HG03354 (cell line): ENCODE data around the gene RPS6KB1.
"Not testable (repeated sequence)": the region's sequence is repeated elsewhere in the genome, so short reads cannot be mapped to it uniquely, and the experiment has no call there.

Experiments used
- ATAC-seq: cut with Tn5 transposase; IDR thresholded peaks from one replicate; pipeline ENCODE4 v1.9.1; 2021; ENCODE audit warnings: mild to moderate bottlenecking; ENCODE audit not compliant: unreplicated experiment, poor library complexity, severe bottlenecking

The RPS6KB1 gene

DNA sequence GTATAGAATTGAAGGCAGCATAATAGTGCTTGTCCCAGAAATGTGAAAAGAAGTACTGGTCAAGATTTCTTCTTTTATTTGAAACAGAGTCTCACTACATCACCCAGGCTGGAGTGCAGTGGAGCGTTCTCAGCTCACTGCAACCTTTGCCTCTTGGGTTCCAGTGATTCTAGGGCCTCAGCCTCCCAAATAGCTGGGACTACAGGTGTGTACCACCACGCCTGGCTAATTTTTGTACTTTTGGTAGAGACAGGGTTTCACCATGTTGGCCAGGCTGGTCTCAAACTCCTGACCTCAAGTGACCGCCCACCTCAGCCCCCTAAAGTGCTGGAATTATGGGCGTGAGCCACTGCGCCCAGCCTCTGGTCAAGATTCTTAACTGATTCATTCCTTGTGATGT lies 27.7 kb downstream of the RPS6KB1 start:
- not testable (repeated sequence) for ATAC-seq

DNA sequence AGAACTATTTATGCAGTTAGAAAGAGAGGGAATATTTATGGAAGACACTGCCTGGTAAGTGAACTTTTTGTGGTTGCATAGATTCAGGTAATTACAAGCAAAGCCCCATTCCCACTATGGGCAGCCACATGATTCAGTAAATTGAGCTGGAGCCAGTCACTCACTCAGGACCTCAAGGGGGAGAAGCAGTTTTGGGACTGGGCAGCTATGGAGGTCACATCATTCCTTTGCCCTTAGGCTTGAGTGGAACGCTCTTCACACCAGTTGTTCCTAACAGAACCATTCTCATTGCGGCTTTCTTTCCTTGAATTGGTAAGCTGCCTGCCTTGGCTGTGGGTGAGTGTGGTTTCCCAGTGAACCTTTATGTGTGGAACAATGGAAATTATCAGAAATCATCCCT lies 37.2 kb downstream of the RPS6KB1 start:
- not testable (repeated sequence) for ATAC-seq

DNA sequence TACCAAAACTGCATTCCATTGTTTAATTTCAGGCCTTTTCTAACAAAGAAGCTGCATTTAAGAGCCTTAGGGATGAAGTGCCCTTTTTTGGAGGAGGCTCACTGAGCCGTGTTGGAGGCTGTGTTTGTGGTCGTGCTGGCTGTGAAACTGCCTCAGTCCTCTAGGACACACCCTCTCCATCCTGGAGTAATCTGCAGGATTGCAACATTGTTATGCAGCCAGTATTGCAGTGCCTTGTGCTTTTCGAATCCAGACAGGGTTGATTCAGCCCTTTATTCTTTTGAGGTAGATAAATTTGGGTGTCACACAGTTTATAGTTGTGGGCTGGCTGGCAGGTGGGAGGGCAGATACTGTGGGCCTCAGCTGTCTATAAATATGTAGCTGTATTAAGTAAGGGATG lies 37.8 kb downstream of the RPS6KB1 start:
- not testable (repeated sequence) for ATAC-seq

DNA sequence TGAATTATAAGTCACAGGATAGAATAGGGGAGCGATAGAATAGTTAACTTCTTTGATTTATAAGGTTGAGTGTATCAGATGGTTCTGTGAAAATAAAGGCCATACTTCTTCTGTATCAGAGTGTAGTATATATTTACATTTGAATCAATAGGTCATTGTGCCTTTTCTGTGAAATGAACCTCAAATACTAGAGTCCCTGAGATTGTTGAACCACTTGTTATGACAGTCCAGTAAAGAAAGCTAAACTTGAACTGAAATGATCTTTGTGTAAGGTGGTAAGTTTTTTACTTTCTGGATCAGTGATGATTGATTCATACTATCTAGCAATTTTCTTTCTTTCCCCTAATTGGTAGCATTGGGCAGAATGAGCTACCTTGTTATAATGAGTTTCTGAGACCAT lies 40.4 kb downstream of the RPS6KB1 start:
- not testable (repeated sequence) for ATAC-seq

DNA sequence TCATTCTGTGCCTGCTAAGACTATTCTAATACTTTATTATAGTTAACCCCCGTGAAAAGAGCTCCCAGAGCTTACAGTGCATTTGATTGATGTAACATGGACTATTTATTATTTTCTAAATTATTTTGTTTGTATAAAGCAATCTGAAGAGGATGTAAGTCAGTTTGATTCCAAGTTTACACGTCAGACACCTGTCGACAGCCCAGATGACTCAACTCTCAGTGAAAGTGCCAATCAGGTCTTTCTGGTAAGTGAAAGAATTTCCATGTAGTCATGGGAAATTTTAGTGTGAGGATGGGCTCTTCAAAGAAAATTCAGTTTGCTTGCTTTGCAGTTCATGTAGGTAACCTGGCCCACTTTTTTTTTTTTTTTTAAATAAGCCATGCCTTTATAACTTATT lies 47.8 kb downstream of the RPS6KB1 start:
- ATAC-seq, result not testable (repeated sequence)

DNA sequence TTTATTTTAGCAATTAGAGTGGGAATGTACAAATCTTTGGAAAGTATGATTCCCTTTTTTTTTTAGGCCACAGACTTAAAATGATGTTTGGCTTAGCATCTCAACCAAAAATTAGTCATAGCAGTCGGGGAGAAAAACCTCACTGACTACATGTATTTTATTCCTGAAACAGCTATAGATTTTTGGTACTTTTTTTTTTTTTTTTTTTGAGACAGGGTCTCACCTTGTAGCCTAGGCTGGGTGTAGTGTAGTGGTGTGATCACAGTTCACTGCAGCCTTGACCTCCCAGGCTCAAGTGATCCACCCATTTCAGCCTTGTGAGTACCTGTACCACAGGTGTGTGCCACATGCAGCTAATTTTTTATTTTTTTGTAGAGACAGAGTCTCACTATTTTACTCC lies 48.2 kb downstream of the RPS6KB1 start:
- ATAC-seq, result no peak

DNA sequence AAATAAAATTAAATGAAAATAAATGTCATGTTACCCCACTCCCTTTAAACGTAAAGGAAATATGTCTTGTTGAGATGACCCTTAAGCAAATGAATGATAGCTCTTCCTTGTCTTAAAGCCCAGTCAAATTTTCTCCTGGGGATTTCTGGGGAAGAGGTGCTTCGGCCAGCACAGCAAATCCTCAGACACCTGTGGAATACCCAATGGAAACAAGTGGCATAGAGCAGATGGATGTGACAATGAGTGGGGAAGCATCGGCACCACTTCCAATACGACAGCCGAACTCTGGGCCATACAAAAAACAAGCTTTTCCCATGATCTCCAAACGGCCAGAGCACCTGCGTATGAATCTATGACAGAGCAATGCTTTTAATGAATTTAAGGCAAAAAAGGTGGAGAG lies 53.5 kb downstream of the RPS6KB1 start:
- not testable (repeated sequence) for ATAC-seq

DNA sequence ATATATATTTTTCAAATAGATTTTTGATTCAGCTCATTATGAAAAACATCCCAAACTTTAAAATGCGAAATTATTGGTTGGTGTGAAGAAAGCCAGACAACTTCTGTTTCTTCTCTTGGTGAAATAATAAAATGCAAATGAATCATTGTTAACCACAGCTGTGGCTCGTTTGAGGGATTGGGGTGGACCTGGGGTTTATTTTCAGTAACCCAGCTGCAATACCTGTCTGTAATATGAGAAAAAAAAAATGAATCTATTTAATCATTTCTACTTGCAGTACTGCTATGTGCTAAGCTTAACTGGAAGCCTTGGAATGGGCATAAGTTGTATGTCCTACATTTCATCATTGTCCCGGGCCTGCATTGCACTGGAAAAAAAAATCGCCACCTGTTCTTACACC lies 54.4 kb downstream of the RPS6KB1 start:
- ATAC-seq, result not testable (repeated sequence)

DNA sequence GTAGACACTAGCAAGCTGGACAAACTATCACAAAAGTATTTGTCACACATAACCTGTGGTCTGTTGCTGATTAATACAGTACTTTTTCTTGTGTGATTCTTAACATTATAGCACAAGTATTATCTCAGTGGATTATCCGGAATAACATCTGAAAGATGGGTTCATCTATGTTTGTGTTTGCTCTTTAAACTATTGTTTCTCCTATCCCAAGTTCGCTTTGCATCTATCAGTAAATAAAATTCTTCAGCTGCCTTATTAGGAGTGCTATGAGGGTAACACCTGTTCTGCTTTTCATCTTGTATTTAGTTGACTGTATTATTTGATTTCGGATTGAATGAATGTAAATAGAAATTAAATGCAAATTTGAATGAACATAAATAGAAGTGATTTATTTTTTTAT lies 57.1 kb downstream of the RPS6KB1 start:
- ATAC-seq, result no peak

DNA sequence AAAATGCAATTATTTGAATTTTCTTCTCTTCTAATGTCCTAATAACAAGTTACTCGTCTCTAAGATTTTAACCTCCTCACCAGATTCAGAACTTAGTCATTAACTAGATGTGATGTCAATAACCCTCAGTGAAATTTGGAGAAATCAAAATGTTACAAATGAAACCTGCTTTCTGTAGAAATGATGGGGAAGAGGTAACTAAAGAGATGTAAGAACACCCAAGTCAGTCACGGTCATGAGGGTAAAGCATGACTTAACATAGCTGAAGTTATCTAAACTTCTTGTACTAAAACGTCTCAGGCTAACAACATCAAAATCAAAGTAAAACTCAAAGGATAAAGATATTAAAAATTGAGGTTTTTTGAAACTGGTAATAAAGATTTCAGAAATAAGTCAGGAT lies 61.9 kb downstream of the RPS6KB1 start:
- no peak for ATAC-seq

DNA sequence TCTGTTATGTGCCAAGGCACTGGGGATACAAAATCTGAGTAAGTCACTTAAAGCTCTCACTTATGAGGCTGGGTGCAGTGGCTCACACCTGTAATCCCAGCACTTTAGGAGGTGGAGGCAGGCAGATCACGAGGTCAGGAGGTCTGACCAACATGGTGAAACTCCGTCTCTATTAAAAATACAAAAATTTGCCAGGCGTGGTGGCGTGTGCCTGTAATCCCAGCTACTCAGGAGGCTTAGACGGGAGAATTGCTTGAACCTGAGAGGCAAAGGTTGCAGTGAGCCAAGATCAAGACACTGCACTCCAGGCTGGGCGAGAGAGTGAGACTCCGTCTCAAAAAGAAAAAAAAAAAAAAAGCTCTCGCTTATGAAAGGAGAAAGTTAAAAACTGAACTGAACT lies 66.7 kb downstream of the RPS6KB1 start:
- not testable (repeated sequence) for ATAC-seq

DNA sequence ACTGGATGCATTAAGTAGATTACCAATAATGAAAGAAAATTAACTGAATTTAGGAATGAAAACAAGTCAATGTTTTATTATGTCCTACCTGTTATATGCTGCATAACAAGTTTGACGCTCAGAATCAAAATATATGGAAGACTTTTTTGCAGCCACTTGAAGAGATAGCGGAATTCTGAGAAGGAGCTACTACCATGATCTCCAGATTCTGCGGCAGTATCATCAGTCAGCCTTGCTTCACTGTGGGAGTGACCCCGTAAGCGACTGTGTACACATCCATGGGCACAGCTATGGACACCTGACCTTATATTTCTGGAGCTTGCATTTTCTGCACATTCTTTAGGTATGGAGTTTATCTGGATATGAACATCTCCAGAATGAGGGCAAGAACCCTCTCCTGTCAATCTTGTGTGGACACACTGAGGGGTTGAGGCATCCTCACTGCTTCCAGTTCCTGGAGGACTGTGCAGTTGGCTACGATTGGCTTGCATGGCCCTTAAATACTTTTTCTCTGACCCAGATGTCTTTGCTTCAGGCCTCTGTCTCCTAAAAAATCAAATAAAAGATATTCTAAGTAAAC lies 69.9 kb downstream of the RPS6KB1 start:
- ATAC-seq, result no peak

DNA sequence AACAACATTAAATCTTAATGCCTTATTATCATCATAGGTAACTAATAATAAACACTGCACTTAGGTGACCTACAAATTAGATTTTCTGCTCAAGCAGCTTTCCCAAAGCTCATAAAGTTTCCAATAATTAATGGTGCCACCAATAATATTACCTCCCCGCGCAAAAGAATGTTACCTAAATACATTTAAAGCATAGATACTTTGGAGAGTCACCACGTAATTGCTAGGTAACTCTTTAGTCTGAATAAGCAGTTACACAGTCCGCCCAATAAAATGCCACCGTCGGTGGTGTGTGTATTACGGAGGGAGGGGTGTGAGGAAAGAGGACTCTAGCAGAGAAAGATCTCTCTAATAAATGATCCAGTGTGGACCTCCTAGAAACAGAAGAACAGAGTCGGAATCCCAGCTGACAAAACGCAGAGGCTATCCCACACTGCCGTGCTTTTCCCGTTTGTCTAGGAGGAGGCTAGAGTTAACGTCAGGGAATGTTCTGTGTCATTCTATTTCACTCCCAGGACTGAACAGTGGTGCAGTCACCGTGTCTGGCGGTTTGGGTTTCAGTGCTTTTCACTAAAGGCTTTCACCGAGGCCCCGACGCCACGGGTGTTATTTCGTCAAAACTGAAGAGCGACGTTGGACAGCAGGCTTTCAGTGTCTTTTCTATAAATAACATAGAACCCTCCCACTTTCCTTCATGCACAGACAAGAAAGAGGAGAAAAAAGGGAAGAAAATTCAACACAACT lies 71.0 kb downstream of the RPS6KB1 start:
- peak; percentile 46 for ATAC-seq

DNA sequence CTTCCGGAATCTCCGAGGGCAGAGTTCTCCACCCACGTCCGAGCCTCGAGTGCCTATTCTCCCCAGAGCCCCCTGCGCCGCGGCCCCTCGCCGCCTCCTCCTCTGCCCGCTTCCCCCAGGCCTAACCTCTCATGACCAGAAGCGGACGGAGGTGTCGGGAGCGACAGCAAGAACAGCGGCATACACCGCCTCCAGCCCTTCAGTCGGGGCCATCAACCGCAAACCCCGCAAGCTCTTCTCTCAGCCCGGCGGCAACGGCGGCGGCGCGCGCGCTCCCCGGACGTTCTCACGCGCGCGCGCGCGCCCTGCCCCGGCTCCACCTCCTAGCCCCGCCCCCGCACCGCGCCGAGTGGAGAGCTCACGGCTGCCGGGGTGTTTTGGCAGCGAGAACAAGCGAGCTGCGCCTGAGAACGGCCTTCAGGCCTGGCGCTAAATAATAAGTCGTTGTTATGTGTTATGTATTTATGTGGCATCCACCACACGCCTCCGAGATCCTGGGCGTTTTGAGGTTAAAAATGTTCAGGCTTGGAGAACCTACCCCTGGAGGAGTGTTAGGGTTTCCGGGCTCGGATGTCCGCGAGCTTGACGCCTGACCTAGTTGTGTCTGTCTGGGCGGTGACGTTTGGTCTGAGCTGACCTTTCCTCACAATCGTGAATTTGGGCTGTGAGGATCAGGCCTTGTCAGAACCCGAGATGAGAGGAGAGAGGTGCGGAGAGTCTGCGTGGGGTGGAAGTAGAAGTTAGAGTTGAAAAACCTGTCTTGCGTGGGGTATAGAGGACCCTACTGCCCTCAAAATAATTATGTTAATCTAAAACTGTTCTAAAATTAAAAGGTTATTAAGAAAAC lies 71.8 kb downstream of the RPS6KB1 start, which contains the start of gene RNFT1:
Gene RNFT1, minus strand, starts transcription at position 259 of the 847 bp plus-strand sequence. Its CDS starts 77 bp downstream, at position 182.
- ATAC-seq, result peak; percentile 89

DNA sequence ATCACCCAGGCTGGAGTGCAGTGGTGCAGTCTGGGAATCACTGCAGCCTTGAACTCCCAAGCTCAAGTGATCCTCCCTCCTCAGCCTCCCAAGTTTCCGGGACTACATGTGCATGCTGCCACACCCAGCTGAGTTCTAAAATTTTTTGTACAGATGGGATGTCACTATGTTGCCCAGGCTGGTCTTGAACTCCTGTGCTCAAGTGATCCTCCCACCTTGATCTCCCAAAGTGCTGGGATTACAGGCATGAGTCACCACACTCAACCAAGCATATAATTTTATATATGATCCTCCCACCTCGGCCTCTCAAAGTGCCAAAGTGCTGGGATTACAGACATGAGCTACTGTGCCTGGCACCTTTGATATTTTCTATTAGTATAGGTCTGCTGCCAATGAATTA lies 78.8 kb downstream of the RPS6KB1 start:
- ATAC-seq, result not testable (repeated sequence)

DNA sequence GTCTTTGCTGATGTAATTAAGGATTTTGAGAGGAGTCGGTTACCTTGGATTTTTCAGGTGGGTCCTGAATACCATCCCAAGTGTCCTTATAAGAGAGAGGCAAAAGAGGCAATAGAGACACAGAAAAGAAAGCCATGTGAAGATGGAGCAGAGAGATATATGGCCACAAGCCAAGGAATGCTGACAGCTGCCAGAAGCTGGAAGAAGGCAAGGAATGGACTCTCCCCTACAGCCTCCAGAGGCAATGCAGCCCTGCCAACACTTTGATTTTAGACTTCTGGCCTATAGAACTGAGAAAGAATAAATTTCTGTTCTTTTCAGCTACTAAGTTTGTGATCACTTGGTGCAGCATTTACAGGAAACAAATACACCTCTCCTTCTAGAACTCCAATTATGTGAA lies 79.9 kb downstream of the RPS6KB1 start:
- no peak for ATAC-seq

DNA sequence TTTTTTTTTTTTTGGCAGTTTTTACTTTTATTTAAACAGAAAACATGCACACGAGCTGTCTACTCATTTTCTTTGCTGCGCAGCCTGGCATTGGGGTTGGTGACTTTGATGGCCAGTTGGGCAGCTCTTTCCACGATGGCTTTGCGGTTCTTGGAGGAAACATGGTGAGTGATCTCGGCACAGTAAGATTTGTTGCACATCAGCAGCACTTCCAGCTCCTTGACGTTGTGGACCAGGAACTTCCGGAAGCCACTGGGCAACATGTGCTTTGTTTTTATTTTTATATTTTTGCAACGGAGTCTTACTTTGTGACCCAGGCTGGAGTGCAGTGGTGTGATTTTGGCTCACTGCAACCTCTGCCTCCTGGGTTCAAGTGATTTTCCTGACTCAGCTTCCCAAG lies 80.6 kb downstream of the RPS6KB1 start:
- ATAC-seq, result not testable (repeated sequence)

DNA sequence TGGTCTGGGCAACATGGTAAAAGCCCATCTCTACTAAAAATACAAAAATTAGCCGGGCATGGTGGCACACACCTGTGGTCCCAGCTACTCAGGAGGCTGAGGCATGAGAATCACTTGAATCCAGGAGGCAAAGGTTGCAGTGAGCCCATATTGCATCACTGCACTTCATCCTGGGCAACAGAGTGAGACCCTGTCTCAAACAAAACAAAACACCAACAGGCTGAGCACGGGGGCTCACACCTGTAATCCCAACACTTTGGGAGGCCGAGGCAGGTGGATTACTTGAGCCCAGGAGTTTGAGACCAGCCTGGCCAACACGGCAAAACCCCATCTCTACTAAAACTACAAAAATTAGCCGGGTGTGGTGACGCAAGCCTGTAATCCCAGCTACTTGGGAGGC lies 82.2 kb downstream of the RPS6KB1 start:
- not testable (repeated sequence) for ATAC-seq

DNA sequence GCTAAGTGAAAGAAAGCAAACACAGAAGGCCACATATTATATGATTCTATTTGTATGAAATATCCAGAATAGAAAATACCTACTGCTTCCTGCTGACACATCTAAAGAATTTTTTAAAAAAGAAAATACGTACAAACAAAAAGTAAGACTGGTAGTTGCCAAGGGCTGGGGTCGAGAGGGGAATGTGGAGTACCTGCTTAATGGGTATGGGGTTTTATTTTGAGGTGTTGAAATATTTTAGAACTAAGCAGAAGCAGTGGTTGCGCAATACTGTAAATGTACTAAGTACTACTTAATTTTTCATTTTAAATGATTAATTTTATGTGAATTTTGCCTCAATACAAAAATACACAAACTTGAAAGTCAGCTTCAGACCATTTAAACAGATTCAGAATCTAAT lies 103.7 kb downstream of the RPS6KB1 start:
- not testable (repeated sequence) for ATAC-seq
